GM06990 (cell line): ENCODE data around the gene ARID5B.

Experiments
- DNase-seq: peaks from one replicate; pipeline ENCODE4 v3.0.0-alpha.2; 2011; ENCODE audit not compliant: insufficient read length; ENCODE audit errors: extremely low read depth
- H3K27me3 ChIP-seq: replicated peaks from 2 replicates; pipeline ENCODE4 v1.6.0; 2011; ENCODE audit warnings: low read length; ENCODE audit not compliant: control insufficient read depth, insufficient read depth
- H3K36me3 ChIP-seq: 2 replicates; pipeline ENCODE4 v1.5.1; 2011; ENCODE audit warnings: low read length; ENCODE audit not compliant: control insufficient read depth, insufficient read depth
- H3K4me3 ChIP-seq: replicated peaks from 2 replicates; pipeline ENCODE4 v1.5.1; 2011; ENCODE audit warnings: low read depth, mild to moderate bottlenecking, control low read depth, low read length
- TF ChIP-seq, protein P1 (sequence below): IDR thresholded peaks from 2 replicates; pipeline ENCODE4 v1.5.1; 2011; ENCODE audit warnings: low read length, control low read depth, mild to moderate bottlenecking, inconsistent platforms; ENCODE audit not compliant: insufficient read depth, poor library complexity, severe bottlenecking

Gene ARID5B

DNA sequence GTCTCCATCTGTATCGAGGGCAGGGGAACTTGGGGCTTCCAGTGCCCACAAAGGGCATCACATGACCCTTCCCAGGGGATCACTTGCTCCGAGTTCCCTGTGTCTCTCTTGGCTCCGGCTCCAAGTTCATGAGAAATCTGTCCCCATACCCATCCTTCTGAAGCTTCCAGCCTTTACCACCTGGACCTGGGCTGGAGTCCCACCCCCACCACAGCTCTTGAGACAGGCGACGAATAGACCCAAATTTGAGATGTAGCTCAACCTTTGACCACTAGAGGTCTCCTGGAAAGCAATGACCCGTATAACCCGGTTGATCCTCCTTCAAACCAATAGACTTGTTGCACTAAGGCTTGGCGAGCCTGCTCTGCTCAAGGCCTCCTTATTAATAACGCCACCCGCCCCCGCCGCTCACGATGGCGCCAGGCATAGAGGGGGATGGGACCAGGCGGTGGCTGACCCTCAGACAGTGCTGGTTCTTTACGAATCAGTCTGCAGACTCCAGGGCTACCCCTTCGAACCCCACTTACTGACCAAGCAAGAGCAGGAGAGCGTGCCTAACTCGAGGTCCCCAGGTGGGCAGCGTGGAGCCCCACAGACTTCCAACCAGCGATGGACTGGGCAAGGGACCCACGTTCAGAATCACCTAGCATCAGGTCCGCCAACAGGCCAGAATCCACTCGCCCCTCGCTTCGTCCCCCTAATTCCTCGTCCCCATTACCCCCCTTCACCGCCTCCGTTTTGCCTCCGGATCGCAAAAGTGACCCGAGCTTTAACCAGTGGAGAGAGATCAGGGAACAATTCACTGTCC is 4.4 kb upstream of the ARID5B start:
- peak; percentile 77 for DNase-seq
- Histone ChIP-seq H3K4me3 (no peak overlapping the region), H3K36me3 (no peaks in the 10 kb centered on the region), H3K27me3 (no peaks in the 10 kb centered on the region)
- TF ChIP-seq, protein P1, sequence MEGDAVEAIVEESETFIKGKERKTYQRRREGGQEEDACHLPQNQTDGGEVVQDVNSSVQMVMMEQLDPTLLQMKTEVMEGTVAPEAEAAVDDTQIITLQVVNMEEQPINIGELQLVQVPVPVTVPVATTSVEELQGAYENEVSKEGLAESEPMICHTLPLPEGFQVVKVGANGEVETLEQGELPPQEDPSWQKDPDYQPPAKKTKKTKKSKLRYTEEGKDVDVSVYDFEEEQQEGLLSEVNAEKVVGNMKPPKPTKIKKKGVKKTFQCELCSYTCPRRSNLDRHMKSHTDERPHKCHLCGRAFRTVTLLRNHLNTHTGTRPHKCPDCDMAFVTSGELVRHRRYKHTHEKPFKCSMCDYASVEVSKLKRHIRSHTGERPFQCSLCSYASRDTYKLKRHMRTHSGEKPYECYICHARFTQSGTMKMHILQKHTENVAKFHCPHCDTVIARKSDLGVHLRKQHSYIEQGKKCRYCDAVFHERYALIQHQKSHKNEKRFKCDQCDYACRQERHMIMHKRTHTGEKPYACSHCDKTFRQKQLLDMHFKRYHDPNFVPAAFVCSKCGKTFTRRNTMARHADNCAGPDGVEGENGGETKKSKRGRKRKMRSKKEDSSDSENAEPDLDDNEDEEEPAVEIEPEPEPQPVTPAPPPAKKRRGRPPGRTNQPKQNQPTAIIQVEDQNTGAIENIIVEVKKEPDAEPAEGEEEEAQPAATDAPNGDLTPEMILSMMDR = peak; percentile 80

DNA sequence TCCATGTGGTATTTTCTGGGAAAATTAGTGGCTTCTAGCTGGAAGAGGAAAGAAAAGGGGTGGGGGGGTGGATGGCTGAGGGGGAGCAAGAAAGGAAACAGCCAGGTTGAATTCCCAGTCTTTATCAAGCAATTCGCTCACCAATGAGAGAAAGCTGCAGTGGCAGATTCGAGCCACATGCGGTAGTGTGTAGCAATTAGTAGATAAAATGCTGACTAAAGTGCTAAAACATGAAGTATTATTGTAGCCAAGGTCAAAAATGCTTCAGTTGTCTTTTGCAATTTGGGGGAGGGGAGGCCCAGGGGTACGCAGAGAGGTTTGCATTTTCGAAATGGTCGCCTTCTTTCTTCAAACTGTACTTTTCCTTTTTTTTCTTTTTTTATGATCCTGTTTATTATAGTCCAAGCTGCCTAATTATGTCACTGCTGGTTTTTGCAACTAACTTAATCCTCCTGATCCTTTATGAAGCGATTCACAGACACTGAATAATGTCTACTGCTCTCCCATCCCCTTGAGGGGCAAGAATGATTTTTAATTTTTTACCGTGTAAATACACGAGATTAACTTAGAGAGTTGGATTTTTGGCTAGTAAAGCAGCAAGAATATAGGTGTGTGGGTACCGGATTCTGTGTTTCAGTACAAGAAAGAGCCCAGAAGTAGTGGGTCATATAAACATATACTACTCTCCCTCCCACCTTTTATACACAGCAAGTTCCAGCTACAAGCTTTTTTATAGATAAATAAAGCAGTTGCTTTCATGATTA is 3.6 kb upstream of the ARID5B start:
- H3K27me3 ChIP-seq = no peaks in the 10 kb centered on the region
- TF ChIP-seq, protein P1 = peak; percentile 26
- H3K36me3 ChIP-seq = no peaks in the 10 kb centered on the region
- DNase-seq = no peak
- H3K4me3 ChIP-seq = no peak overlapping the region; the same call in 1 of the 2 replicates

DNA sequence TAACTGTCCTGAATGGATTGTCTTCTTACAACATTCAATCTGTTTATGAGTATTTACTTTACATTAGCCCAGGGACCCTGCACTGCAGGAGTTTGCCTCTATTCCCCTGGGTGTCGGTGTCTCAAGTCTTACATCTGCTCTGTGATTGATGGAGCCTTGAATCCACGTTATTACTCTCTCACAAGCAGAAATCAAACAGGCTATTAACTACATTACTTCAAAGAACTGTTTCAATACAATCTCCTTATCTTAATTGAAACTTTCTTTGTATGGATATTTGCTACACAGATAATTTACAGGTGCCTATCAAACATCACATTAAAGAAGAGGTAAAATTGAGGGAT is 3.1 kb upstream of the ARID5B start:
- Histone ChIP-seq H3K36me3 (no peaks in the 10 kb centered on the region), H3K4me3 (peak overlapping the region; percentile 16), H3K27me3 (no peaks in the 10 kb centered on the region)
- no peak for DNase-seq
- TF ChIP-seq, protein P1 = no peak

DNA sequence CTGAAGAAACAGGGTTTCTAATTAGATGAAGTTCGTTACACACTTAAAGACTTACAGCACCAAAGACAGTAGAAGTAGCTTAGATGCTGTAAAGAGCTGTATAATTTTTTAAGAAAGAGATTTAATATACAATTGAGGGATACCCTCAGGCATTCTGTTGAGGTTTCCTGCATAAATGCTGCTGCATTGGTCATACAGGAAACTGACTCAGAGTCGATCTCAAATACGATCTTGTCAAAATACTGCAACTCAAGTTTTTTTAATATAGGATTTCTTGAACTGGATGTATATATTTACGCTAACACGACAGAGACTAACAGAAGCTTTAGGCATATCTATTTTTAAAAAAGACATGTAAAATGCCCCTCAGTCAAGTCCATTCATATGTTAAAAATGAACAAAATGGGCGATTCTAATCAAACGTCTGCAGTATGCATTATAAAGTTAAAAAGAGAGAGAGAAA is 2.4 kb upstream of the ARID5B start:
- Histone ChIP-seq H3K4me3 (peak overlapping the region; percentile 83), H3K27me3 (no peaks in the 10 kb centered on the region), H3K36me3 (no peaks in the 10 kb centered on the region)
- TF ChIP-seq, protein P1 = no peak
- no peak for DNase-seq

DNA sequence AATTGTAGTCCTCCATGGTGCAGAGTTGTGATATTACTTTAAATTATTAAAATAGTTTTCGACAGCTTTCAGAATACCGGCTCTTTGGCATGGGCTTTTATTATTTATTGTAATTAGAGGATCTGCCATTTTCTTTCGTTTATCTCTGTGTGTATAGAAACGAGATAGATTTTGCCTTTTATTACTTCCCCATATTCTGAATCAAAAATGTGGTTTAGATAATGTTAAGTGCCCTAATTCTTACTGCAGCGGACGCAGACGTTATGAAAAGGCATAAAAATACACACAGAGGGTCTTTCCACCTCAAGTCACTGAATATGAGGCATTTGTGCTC is 1.9 kb upstream of the ARID5B start:
- no peaks in the 10 kb centered on the region for H3K27me3 ChIP-seq
- H3K36me3 ChIP-seq = no peaks in the 10 kb centered on the region
- TF ChIP-seq, protein P1 = no peak
- DNase-seq = no peak
- peak overlapping the region; percentile 83 for H3K4me3 ChIP-seq
